HCT116 (cell line): Measurements from ENCODE around the gene HIPK2. TPM values are rescaled to one million over a fixed set of nuclear protein-coding genes. Genes with fewer than 3 reads are reported as not detected.

Experiments used
- ATAC-seq: fragments of 200-7000 bp; cut with Tn5 transposase; 2 replicates; pipeline ENCODE4 v1.9.1; 2020; ENCODE audit warnings: mild to moderate bottlenecking, moderate library complexity
- BruUV-seq: library from RNA; stranded (reverse); fragments of 400-500 nt; replicated peaks from 2 replicates; lab custom pipeline; 2021; lab: Mats Ljungman, UMichigan
- CTCF ChIA-PET: fragments of 300-600 bp; sonication (Branson Sonifier 250); formaldehyde crosslinking; loops from one replicate; lab custom pipeline; 2021; ENCODE audit warnings: antibody characterized with exemption; lab: Charles Lee
- POLR2A ChIA-PET: fragments of 300-600, 350-600 bp; sonication (Branson Sonifier 250); formaldehyde crosslinking; loops from one replicate; lab custom pipeline; 2021; ENCODE audit warnings: antibody characterized with exemption; lab: Charles Lee
- RAD21 ChIA-PET, 2 experiments: fragments of 300-600 bp; sonication (Branson Sonifier 250); formaldehyde crosslinking; loops; one replicate each; lab custom pipeline; 2023; ENCODE audit warnings: low total read pairs in 2 of 2; ENCODE audit not compliant: uncharacterized antibody in 2 of 2, unreplicated experiment in 2 of 2, low non-redundant PET in 1 of 2; lab: Charles Lee
- DNase-seq: peaks from one replicate; pipeline ENCODE4 v3.0.0-alpha.2; 2010; ENCODE audit warnings: low read depth, low spot score
- H2AFZ ChIP-seq: fragments of 200-600 bp; shearing (Covaris generic), sonication (generic); 2 replicates; pipeline ENCODE4 v1.6.1; 2017; ENCODE audit warnings: low read depth, mixed run types, mixed read lengths, antibody characterized with exemption, low read length; ENCODE audit not compliant: poor library complexity, severe bottlenecking
- H3K27ac ChIP-seq: 2 replicates; pipeline ENCODE4 v1.5.1; 2012; ENCODE audit warnings: low read depth, low read length
- H3K27me3 ChIP-seq: fragments of 200-600 bp; sonication (generic); 2 replicates; pipeline ENCODE4 v1.6.1; 2016; ENCODE audit warnings: mixed run types, low read length, mixed read lengths; ENCODE audit not compliant: insufficient read depth
- H3K36me3 ChIP-seq, 2 experiments: fragments of 200-500 bp in 1 of 2; fragments of 200-600 bp in 1 of 2; sonication (Bioruptor generic) in 1 of 2; sonication (generic) in 1 of 2; 2 replicates each; pipeline versions ENCODE4 v1.5.1 to v1.6.1; 2014 to 2016; ENCODE audit warnings: low read length in 2 of 2, inconsistent platforms in 1 of 2, mixed read lengths in 1 of 2, mixed run types in 1 of 2; ENCODE audit not compliant: insufficient read depth in 2 of 2, control insufficient read depth in 1 of 2
- H3K4me1 ChIP-seq, 2 experiments: fragments of 200-600 bp in 1 of 2; sonication (generic) in 1 of 2; 2 replicates each; pipeline versions ENCODE4 v1.5.1 to v1.6.1; 2012 to 2017; ENCODE audit warnings: low read length in 2 of 2, inconsistent platforms in 1 of 2, mild to moderate bottlenecking in 1 of 2, mixed read lengths in 1 of 2, mixed run types in 1 of 2, moderate library complexity in 1 of 2; ENCODE audit not compliant: insufficient read depth in 2 of 2, control insufficient read depth in 1 of 2
- H3K4me2 ChIP-seq: fragments of 200-600 bp; sonication (generic); 2 replicates; pipeline ENCODE4 v1.6.1; 2017; ENCODE audit warnings: mixed run types, low read length, mixed read lengths
- H3K4me3 ChIP-seq, 2 experiments: fragments of 200-600 bp in 1 of 2; sonication (generic) in 1 of 2; replicated peaks in 1 of 2; 2 replicates each; pipeline ENCODE4 v1.5.1; 2011 to 2016; ENCODE audit warnings: low read length in 2 of 2, control low read depth in 1 of 2, low read depth in 1 of 2, mild to moderate bottlenecking in 1 of 2, mixed read lengths in 1 of 2, mixed run types in 1 of 2
- H3K79me2 ChIP-seq: fragments of 200-600 bp; sonication (generic); 2 replicates; pipeline ENCODE4 v1.6.1; 2017; ENCODE audit warnings: mild to moderate bottlenecking, mixed run types, low read length, moderate library complexity, mixed read lengths; ENCODE audit not compliant: insufficient read depth
- H3K9ac ChIP-seq: fragments of 200-600 bp; sonication (generic); 2 replicates; pipeline ENCODE4 v1.6.1; 2016; ENCODE audit warnings: low read length, mixed read lengths
- H3K9me2 ChIP-seq: fragments of 200-600 bp; sonication (generic), shearing (Covaris generic); 2 replicates; pipeline ENCODE4 v1.6.1; 2017; ENCODE audit warnings: mixed run types, mild to moderate bottlenecking, moderate library complexity; ENCODE audit not compliant: insufficient read depth
- H3K9me3 ChIP-seq, 2 experiments: fragments of 200-500 bp in 1 of 2; fragments of 200-600 bp in 1 of 2; sonication (Bioruptor generic) in 1 of 2; sonication (generic) in 1 of 2; 2 replicates each; pipeline ENCODE4 v1.6.1; 2014 to 2017; ENCODE audit warnings: low read length in 2 of 2, mixed read lengths in 2 of 2, inconsistent platforms in 1 of 2, low read depth in 1 of 2, mild to moderate bottlenecking in 1 of 2, mixed run types in 1 of 2, moderate library complexity in 1 of 2; ENCODE audit not compliant: control insufficient read depth in 1 of 2, insufficient read depth in 1 of 2
- H4K20me1 ChIP-seq: fragments of 200-600 bp; sonication (generic), shearing (Covaris generic); 2 replicates; pipeline ENCODE4 v1.6.1; 2017; ENCODE audit warnings: mixed run types, mild to moderate bottlenecking, moderate library complexity; ENCODE audit not compliant: insufficient read depth
- CBX3 ChIP-seq: IDR thresholded peaks from 2 replicates; pipeline ENCODE4 v1.6.1; 2012; ENCODE audit warnings: low read depth
- EGR1 ChIP-seq: IDR thresholded peaks from 2 replicates; pipeline ENCODE4 v1.6.1; 2012; ENCODE audit warnings: low read depth
- ELF1 ChIP-seq: IDR thresholded peaks from 2 replicates; pipeline ENCODE4 v1.6.1; 2012; ENCODE audit warnings: low read depth, borderline replicate concordance
- EZH2phosphoT487 ChIP-seq: fragments of 200-600 bp; IDR thresholded peaks from 2 replicates; pipeline ENCODE4 v1.6.1; 2018; ENCODE audit warnings: antibody characterized with exemption, borderline replicate concordance
- FOSL1 ChIP-seq: IDR thresholded peaks from 2 replicates; pipeline ENCODE4 v1.6.1; 2012; ENCODE audit warnings: low read depth
- POLR2AphosphoS5 ChIP-seq: IDR thresholded peaks from 2 replicates; pipeline ENCODE4 v1.6.1; 2011; ENCODE audit warnings: mild to moderate bottlenecking, low read depth, low read length, moderate library complexity
- SP1 ChIP-seq: IDR thresholded peaks from 2 replicates; pipeline ENCODE4 v1.6.1; 2012; ENCODE audit warnings: low read depth
- TCF7L2 ChIP-seq: IDR thresholded peaks from 2 replicates; pipeline ENCODE4 v1.7.0; 2011; ENCODE audit warnings: borderline replicate concordance, inconsistent platforms; ENCODE audit not compliant: insufficient read depth, insufficient read length; ENCODE audit errors: extremely low read depth
- ZNF274 ChIP-seq: fragments of 200-500 bp; sonication (Bioruptor generic); IDR thresholded peaks from 2 replicates; pipeline ENCODE4 v1.6.1; 2014; ENCODE audit warnings: mild to moderate bottlenecking, low read depth, low read length, inconsistent platforms
- intact Hi-C: fragments of 100-400 bp; cut with micrococcal nuclease; formaldehyde crosslinking; loops from 2 replicates; pipeline ENCODE4 v1.10.0; 2022
- total RNA-seq: library from RNA; stranded (reverse); gene quantifications from one replicate; pipeline ENCODE4 v1.2.1, GENCODE V29; 2021; ENCODE audit not compliant: unreplicated experiment
- TF ChIP-seq, protein P1 (sequence below): IDR thresholded peaks from 2 replicates; pipeline ENCODE4 v1.6.1; 2011; ENCODE audit warnings: mild to moderate bottlenecking, low read length, moderate library complexity; ENCODE audit not compliant: insufficient replicate concordance; ENCODE audit errors: extremely low read depth
- TF ChIP-seq, protein P2 (sequence below): IDR thresholded peaks from 2 replicates; pipeline ENCODE4 v1.6.1; 2012; ENCODE audit warnings: low read depth

The HIPK2 gene
- total RNA-seq, 1 experiment from 2014 or later, result 49.5 TPM

DNA sequence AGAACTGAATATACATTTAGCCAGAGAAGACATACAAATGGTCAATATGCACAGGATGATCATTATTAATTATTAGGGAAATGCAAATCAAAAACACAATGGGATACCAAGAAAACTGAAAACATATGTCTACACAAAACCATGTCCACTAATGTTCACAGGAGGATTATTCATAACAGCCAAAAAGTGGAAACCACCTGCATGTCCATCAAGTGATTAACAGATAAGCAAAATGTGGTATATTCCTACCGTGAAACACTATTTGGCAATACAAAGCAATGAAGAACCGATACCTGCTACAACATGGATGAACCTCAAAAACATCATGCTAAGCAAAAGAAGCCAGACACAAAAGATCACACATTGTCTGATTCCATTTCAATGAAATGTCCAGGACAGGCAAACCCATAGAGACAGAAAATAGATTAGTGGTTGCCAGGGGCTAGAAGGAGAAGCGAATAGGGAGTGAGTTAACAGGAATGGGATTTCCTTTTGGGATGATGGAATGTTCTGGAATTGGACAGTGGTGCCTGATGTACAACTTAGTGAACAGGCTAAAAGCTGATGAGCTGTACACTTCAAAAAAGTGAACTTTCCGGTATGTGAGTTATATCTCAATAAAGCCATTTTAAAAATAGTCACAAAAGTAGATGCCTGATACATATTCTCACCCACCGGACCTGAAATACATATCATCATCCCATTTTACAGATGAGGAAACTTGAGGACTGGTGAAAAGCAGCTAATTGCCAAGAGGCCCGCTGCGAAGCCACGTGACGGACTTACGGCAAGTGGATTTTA lies 33.6 kb downstream of the HIPK2 start:
- TF ChIP-seq CBX3 (no peak), TCF7L2 (no peak), EZH2phosphoT487 (no peak), POLR2AphosphoS5 (no peak), ZNF274 (no peak), ELF1 (no peak), FOSL1 (no peak), SP1 (no peak), EGR1 (no peak)
- TF ChIP-seq, protein P1, sequence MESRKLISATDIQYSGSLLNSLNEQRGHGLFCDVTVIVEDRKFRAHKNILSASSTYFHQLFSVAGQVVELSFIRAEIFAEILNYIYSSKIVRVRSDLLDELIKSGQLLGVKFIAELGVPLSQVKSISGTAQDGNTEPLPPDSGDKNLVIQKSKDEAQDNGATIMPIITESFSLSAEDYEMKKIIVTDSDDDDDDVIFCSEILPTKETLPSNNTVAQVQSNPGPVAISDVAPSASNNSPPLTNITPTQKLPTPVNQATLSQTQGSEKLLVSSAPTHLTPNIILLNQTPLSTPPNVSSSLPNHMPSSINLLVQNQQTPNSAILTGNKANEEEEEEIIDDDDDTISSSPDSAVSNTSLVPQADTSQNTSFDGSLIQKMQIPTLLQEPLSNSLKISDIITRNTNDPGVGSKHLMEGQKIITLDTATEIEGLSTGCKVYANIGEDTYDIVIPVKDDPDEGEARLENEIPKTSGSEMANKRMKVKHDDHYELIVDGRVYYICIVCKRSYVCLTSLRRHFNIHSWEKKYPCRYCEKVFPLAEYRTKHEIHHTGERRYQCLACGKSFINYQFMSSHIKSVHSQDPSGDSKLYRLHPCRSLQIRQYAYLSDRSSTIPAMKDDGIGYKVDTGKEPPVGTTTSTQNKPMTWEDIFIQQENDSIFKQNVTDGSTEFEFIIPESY, result no peak
- TF ChIP-seq, protein P2, sequence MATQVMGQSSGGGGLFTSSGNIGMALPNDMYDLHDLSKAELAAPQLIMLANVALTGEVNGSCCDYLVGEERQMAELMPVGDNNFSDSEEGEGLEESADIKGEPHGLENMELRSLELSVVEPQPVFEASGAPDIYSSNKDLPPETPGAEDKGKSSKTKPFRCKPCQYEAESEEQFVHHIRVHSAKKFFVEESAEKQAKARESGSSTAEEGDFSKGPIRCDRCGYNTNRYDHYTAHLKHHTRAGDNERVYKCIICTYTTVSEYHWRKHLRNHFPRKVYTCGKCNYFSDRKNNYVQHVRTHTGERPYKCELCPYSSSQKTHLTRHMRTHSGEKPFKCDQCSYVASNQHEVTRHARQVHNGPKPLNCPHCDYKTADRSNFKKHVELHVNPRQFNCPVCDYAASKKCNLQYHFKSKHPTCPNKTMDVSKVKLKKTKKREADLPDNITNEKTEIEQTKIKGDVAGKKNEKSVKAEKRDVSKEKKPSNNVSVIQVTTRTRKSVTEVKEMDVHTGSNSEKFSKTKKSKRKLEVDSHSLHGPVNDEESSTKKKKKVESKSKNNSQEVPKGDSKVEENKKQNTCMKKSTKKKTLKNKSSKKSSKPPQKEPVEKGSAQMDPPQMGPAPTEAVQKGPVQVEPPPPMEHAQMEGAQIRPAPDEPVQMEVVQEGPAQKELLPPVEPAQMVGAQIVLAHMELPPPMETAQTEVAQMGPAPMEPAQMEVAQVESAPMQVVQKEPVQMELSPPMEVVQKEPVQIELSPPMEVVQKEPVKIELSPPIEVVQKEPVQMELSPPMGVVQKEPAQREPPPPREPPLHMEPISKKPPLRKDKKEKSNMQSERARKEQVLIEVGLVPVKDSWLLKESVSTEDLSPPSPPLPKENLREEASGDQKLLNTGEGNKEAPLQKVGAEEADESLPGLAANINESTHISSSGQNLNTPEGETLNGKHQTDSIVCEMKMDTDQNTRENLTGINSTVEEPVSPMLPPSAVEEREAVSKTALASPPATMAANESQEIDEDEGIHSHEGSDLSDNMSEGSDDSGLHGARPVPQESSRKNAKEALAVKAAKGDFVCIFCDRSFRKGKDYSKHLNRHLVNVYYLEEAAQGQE, result no peak
- ChIA-PET RAD21 (interaction anchor here in 1 of 2 experiments (0.6 kb wide), 1 partner anchor 654 kb away, joined by 6 read pairs; the partner anchor contains the start of gene SLC37A3), CTCF (interaction anchor here (1.5 kb wide), 1 partner anchor 9 kb away, joined by 5 read pairs; no protein-coding TSS in a partner anchor), POLR2A (no interaction called here)
- Histone ChIP-seq H3K9me2 (no peaks in the 10 kb centered on the region), H3K27me3 (no peaks in the 10 kb centered on the region), H3K36me3 (no peaks in the 10 kb centered on the region), H3K79me2 (peaks cover 76% of the 10 kb centered on the region), H3K27ac (no peak overlapping the region), H3K4me3 (no peak overlapping the region), H3K9me3 (no peaks in the 10 kb centered on the region), H3K4me1 (no peaks in the 10 kb centered on the region), H3K4me2 (no peak overlapping the region), H2AFZ (no peak overlapping the region), H3K9ac (no peak overlapping the region), H4K20me1 (no peaks in the 10 kb centered on the region)
- intact Hi-C loops, result no loop called here
- no TSS peak for BruUV-seq
- no peak for ATAC-seq
- no peak for DNase-seq
